H9 (cell line): Measurements from ENCODE around the gene PTTG1IP. TPM values are rescaled to one million over a fixed set of nuclear protein-coding genes. Genes with fewer than 3 reads are reported as not detected.

Source experiments
- DNase-seq: peaks from one replicate; pipeline ENCODE4 v3.0.0-alpha.2; 2017
- H2AFZ ChIP-seq: one replicate; pipeline ENCODE4 v1.6.1; 2013; ENCODE audit warnings: mild to moderate bottlenecking, low read length, control low read depth, moderate library complexity
- H2AK5ac ChIP-seq: 2 replicates; pipeline ENCODE4 v1.6.1; 2013; ENCODE audit warnings: low read length, control low read depth, mixed read lengths; ENCODE audit not compliant: insufficient read length
- H2BK120ac ChIP-seq: one replicate; pipeline ENCODE4 v1.6.1; 2013; ENCODE audit warnings: low read depth, mild to moderate bottlenecking, low read length, control low read depth, inconsistent platforms; ENCODE audit not compliant: poor library complexity, severe bottlenecking
- H2BK12ac ChIP-seq: 2 replicates; pipeline ENCODE4 v1.6.1; 2013; ENCODE audit warnings: low read length, control low read depth, mixed read lengths, low read depth; ENCODE audit not compliant: insufficient read length
- H2BK15ac ChIP-seq: 2 replicates; pipeline ENCODE4 v1.6.1; 2013; ENCODE audit warnings: low read depth, low read length, control low read depth
- H2BK20ac ChIP-seq: one replicate; pipeline ENCODE4 v1.6.1; 2013; ENCODE audit warnings: low read depth, mild to moderate bottlenecking, low read length, control low read depth, inconsistent platforms; ENCODE audit not compliant: poor library complexity, severe bottlenecking
- H2BK5ac ChIP-seq: 2 replicates; pipeline ENCODE4 v1.6.1; 2013; ENCODE audit warnings: low read length, control low read depth, mixed read lengths; ENCODE audit not compliant: insufficient read length
- H3K14ac ChIP-seq: 2 replicates; pipeline ENCODE4 v1.6.1; 2013; ENCODE audit warnings: low read length, control low read depth; ENCODE audit not compliant: insufficient read depth
- H3K18ac ChIP-seq: 2 replicates; pipeline ENCODE4 v1.6.1; 2013; ENCODE audit warnings: low read depth, mild to moderate bottlenecking, mixed read lengths, low read length, control low read depth; ENCODE audit not compliant: insufficient read length
- H3K23ac ChIP-seq: 2 replicates; pipeline ENCODE4 v1.6.1; 2013; ENCODE audit warnings: low read length, control low read depth, mixed read lengths, low read depth; ENCODE audit not compliant: insufficient read length
- H3K23me2 ChIP-seq: 2 replicates; pipeline ENCODE4 v1.6.1; 2013; ENCODE audit warnings: low read depth, mild to moderate bottlenecking, mixed read lengths, low read length, control low read depth; ENCODE audit not compliant: insufficient read length, poor library complexity, severe bottlenecking
- H3K27ac ChIP-seq: 2 replicates; pipeline ENCODE4 v1.5.1; 2013; ENCODE audit warnings: low read length, control low read depth, mixed read lengths, low read depth; ENCODE audit not compliant: insufficient read length
- H3K27me3 ChIP-seq: 2 replicates; pipeline ENCODE4 v1.6.1; 2013; ENCODE audit warnings: low read length, control low read depth, inconsistent platforms; ENCODE audit not compliant: insufficient read depth
- H3K4ac ChIP-seq: 2 replicates; pipeline ENCODE4 v1.6.1; 2013; ENCODE audit warnings: low read depth, mild to moderate bottlenecking, control low read depth, inconsistent platforms, low read length, moderate library complexity
- H3K4me1 ChIP-seq: 2 replicates; pipeline ENCODE4 v1.6.1; 2013; ENCODE audit warnings: low read length, control low read depth, inconsistent platforms; ENCODE audit not compliant: insufficient read depth
- H3K4me2 ChIP-seq: 2 replicates; pipeline ENCODE4 v1.6.1; 2013; ENCODE audit warnings: low read length, control low read depth, mixed read lengths; ENCODE audit not compliant: insufficient read length, insufficient read depth
- H3K56ac ChIP-seq: 2 replicates; pipeline ENCODE4 v1.6.1; 2013; ENCODE audit warnings: low read depth, mild to moderate bottlenecking, mixed read lengths, low read length, control low read depth; ENCODE audit not compliant: insufficient read length
- H3K79me1 ChIP-seq: 2 replicates; pipeline ENCODE4 v1.6.1; 2013; ENCODE audit warnings: low read depth, mild to moderate bottlenecking, moderate library complexity, low read length, control low read depth, inconsistent platforms; ENCODE audit not compliant: insufficient read depth, poor library complexity, severe bottlenecking
- H3K79me2 ChIP-seq: 2 replicates; pipeline ENCODE4 v1.6.1; 2013; ENCODE audit warnings: low read length, control low read depth, inconsistent platforms; ENCODE audit not compliant: insufficient read depth
- H3K9ac ChIP-seq: 2 replicates; pipeline ENCODE4 v1.6.1; 2013; ENCODE audit warnings: low read length, control low read depth, mixed read lengths; ENCODE audit not compliant: insufficient read length; ENCODE audit errors: extremely low read depth
- H3K9me3 ChIP-seq: one replicate; pipeline ENCODE4 v1.6.1; 2013; ENCODE audit warnings: low read depth, low read length, inconsistent platforms; ENCODE audit not compliant: control insufficient read depth
- H3T11ph ChIP-seq: one replicate; pipeline ENCODE4 v1.6.1; 2013; ENCODE audit warnings: mild to moderate bottlenecking, low read length, control low read depth, inconsistent platforms
- H4K20me1 ChIP-seq: one replicate; pipeline ENCODE4 v1.6.1; 2013; ENCODE audit not compliant: control insufficient read depth, insufficient read length, insufficient read depth
- H4K5ac ChIP-seq: 2 replicates; pipeline ENCODE4 v1.6.1; 2013; ENCODE audit warnings: low read depth, mild to moderate bottlenecking, mixed read lengths, low read length, control low read depth; ENCODE audit not compliant: insufficient read length
- H4K8ac ChIP-seq: replicated peaks from 2 replicates; pipeline ENCODE4 v1.6.1; 2013; ENCODE audit warnings: low read length, control low read depth, mixed read lengths, low read depth; ENCODE audit not compliant: insufficient read length
- H4K91ac ChIP-seq: 2 replicates; pipeline ENCODE4 v1.6.1; 2013; ENCODE audit warnings: low read depth, mild to moderate bottlenecking, moderate library complexity, mixed read lengths, low read length, control low read depth; ENCODE audit not compliant: insufficient read length
- H3K27ac Mint-ChIP-seq, 3 experiments: 2 replicates in 2 of 3; 3 replicates in 1 of 3; pipeline ENCODE4 v1.8.0; 2020 to 2021; ENCODE audit warnings: mixed read lengths in 3 of 3, mild to moderate bottlenecking in 1 of 3, moderate library complexity in 1 of 3
- H3K27me3 Mint-ChIP-seq: 2 replicates; pipeline ENCODE4 v1.8.0; 2021; ENCODE audit warnings: low read depth, mild to moderate bottlenecking, moderate library complexity, mixed read lengths
- H3K36me3 Mint-ChIP-seq, 3 experiments: 2 replicates in 2 of 3; 3 replicates in 1 of 3; pipeline ENCODE4 v1.8.0; 2020 to 2021; ENCODE audit warnings: low read depth in 3 of 3, mixed read lengths in 3 of 3; ENCODE audit not compliant: insufficient read depth in 1 of 3
- H3K4me1 Mint-ChIP-seq, 2 experiments: 2 replicates each; pipeline ENCODE4 v1.8.0; 2020; ENCODE audit warnings: mixed read lengths in 2 of 2
- H3K4me3 Mint-ChIP-seq, 2 experiments: 2 replicates in 1 of 2; 3 replicates in 1 of 2; pipeline ENCODE4 v1.8.0; 2020 to 2021; ENCODE audit warnings: mild to moderate bottlenecking in 2 of 2, mixed read lengths in 2 of 2, moderate library complexity in 1 of 2
- H3K9me3 Mint-ChIP-seq, 2 experiments: 2 replicates in 1 of 2; 3 replicates in 1 of 2; pipeline ENCODE4 v1.8.0; 2020; ENCODE audit warnings: mild to moderate bottlenecking in 2 of 2, mixed read lengths in 2 of 2, moderate library complexity in 1 of 2
- CTCF ChIP-seq: fragments of 200-600 bp; sonication (generic); conservative IDR thresholded peaks from 3 replicates; pipeline ENCODE4 v1.8.0; 2021; ENCODE audit warnings: antibody characterized with exemption, mild to moderate bottlenecking
- WGBS: extraction: QIAGEN DNeasy Blood & Tissue Kit; methylation state at CpG from one replicate; pipeline ENCODE4 v1.1.7; 2013; ENCODE audit warnings: missing lambda C conversion rate, low lambda C conversion rate, mixed read lengths; ENCODE audit not compliant: insufficient read length; ENCODE audit errors: extremely low coverage; 5-methylcytosine and 5-hydroxymethylcytosine counted together
- total RNA-seq: library from RNA; stranded (reverse); gene quantifications from 2 replicates; pipeline ENCODE4 v1.2.1, GENCODE V29; 2021

The PTTG1IP gene
- total RNA-seq, 1 experiment from 2014 or later = 107 TPM

- H4K5ac ChIP-seq = no peak overlapping the region
- no peak overlapping the region for H2BK120ac ChIP-seq
- no peak overlapping the region for H4K8ac ChIP-seq
- H3K27ac Mint-ChIP-seq = no peak overlapping the region; a peak in 1 of 7 replicates
- H3K18ac ChIP-seq = no peak overlapping the region
- H3K4me1 ChIP-seq = no peaks in the 10 kb centered on the region; the same call in 1 of the 2 replicates
- H3K36me3 Mint-ChIP-seq = no peaks in the 10 kb centered on the region
- H3K27me3 Mint-ChIP-seq = peaks cover 4% of the 10 kb centered on the region
- H3K23ac ChIP-seq = no peak overlapping the region
- no peak overlapping the region for H3K14ac ChIP-seq
- no peak overlapping the region for H3K4me2 ChIP-seq
- H3K23me2 ChIP-seq = no peaks in the 10 kb centered on the region
- H3K9ac ChIP-seq = no peak overlapping the region
- H4K91ac ChIP-seq = no peak overlapping the region
- peaks cover 6% of the 10 kb centered on the region for H4K20me1 ChIP-seq
- no peak overlapping the region for H2BK5ac ChIP-seq
- no peaks in the 10 kb centered on the region for H3K27me3 ChIP-seq
- no peak overlapping the region for H3K27ac ChIP-seq
- no peaks in the 10 kb centered on the region for H3K9me3 ChIP-seq
- no peak overlapping the region for H2BK15ac ChIP-seq
- TF ChIP-seq CTCF = no peak
- H3K4ac ChIP-seq = no peak overlapping the region
- no peak overlapping the region for H2BK12ac ChIP-seq
- H3K79me1 ChIP-seq = no peaks in the 10 kb centered on the region
- H3K4me1 Mint-ChIP-seq = peaks cover 8 to 17% of the 10 kb centered on the region in 2 experiments
- H2AK5ac ChIP-seq = no peak overlapping the region
- no peak overlapping the region for H3T11ph ChIP-seq
- no peaks in the 10 kb centered on the region; a peak in 3 of 5 replicates for H3K9me3 Mint-ChIP-seq
- no CpG with 5 or more reads among the region's 30 CpGs for WGBS
- H3K4me3 Mint-ChIP-seq = no peak overlapping the region
- DNase-seq = no peak
- no peak overlapping the region for H3K56ac ChIP-seq
- H3K79me2 ChIP-seq = no peaks in the 10 kb centered on the region
- H2AFZ ChIP-seq = no peak overlapping the region
- no peak overlapping the region for H2BK20ac ChIP-seq
These were observed 29.0 kb upstream of the PTTG1IP start for GRCh38 chr21:44902268-44903049.
